ENCODE data around the gene UROD. TPM values are rescaled to one million over a fixed set of nuclear protein-coding genes. Genes with fewer than 3 reads are reported as not detected.

Gene UROD
- total RNA-seq, 3 donors from 2014 or later: 74.1 to 115 (median 77.1) TPM

GRCh38 chr1:45038661-45039364 is 26.8 kb downstream of the UROD start:
- H3K4me1 ChIP-seq: no peaks in the 10 kb centered on the region
- no peak overlapping the region for H3K4me3 ChIP-seq
- no peaks in the 10 kb centered on the region for H3K9me3 ChIP-seq
- TF ChIP-seq POLR2A (IDR thresholded peaks at IDR 0.05) (no peak), POLR2AphosphoS5 (IDR thresholded peaks at IDR 0.05) (no peak), CTCF (IDR thresholded peaks at IDR 0.05) (no peak)
- H3K27me3 ChIP-seq: no peaks in the 10 kb centered on the region
- no peak overlapping the region for H3K27ac ChIP-seq
- intact Hi-C loops (cut with DNase I; ENCODE audit: low total_unique reads): no loop called here
- no peaks in the 10 kb centered on the region for H3K36me3 ChIP-seq
- DNase-seq (ENCODE audit: low spot score in 2 of 2): no peak

GRCh38 chr1:45040297-45040696 is 28.2 kb downstream of the UROD start:
- Histone ChIP-seq H3K4me3 (no peak overlapping the region), H3K9me3 (no peaks in the 10 kb centered on the region), H3K36me3 (no peaks in the 10 kb centered on the region), H3K27me3 (no peaks in the 10 kb centered on the region), H3K27ac (no peak overlapping the region), H3K4me1 (no peaks in the 10 kb centered on the region)
- TF ChIP-seq CTCF (IDR thresholded peaks at IDR 0.05) (no peak), POLR2AphosphoS5 (IDR thresholded peaks at IDR 0.05) (no peak)
- DNase-seq (ENCODE audit: low spot score in 2 of 2): no peak
- intact Hi-C loops (cut with DNase I; ENCODE audit: low total_unique reads): no loop called here

- no peak overlapping the region for H3K4me3 ChIP-seq
- no peak for DNase-seq (ENCODE audit: low spot score in 2 of 2)
- TF ChIP-seq CTCF (IDR thresholded peaks at IDR 0.05): no peak
- TF ChIP-seq POLR2A (IDR thresholded peaks at IDR 0.05): no peak
- TF ChIP-seq POLR2AphosphoS5 (IDR thresholded peaks at IDR 0.05): no peak
- no peaks in the 10 kb centered on the region for H3K27me3 ChIP-seq
- intact Hi-C loops (cut with DNase I; ENCODE audit: low total_unique reads): no loop called here
- H3K9me3 ChIP-seq: no peaks in the 10 kb centered on the region
- H3K36me3 ChIP-seq: no peaks in the 10 kb centered on the region
- H3K27ac ChIP-seq: no peak overlapping the region
- H3K4me1 ChIP-seq: no peaks in the 10 kb centered on the region
Observed at GRCh38 chr1:45043094-45043493, 31.0 kb downstream of the UROD start.

- H3K9me3 ChIP-seq: no peaks in the 10 kb centered on the region
- H3K27me3 ChIP-seq: no peaks in the 10 kb centered on the region
- TF ChIP-seq CTCF (IDR thresholded peaks at IDR 0.05) (no peak), POLR2AphosphoS5 (IDR thresholded peaks at IDR 0.05) (no peak), POLR2A (IDR thresholded peaks at IDR 0.05) (no peak)
- no peak overlapping the region for H3K27ac ChIP-seq
- no peaks in the 10 kb centered on the region for H3K4me1 ChIP-seq
- intact Hi-C loops (cut with DNase I; ENCODE audit: low total_unique reads): loop anchor here (5.0 kb wide), 1 partner anchor 608 kb away; no protein-coding TSS in a partner anchor
- no peak for DNase-seq (ENCODE audit: low spot score in 2 of 2)
- no peak overlapping the region for H3K4me3 ChIP-seq
- no peaks in the 10 kb centered on the region for H3K36me3 ChIP-seq
Observed at GRCh38 chr1:45044916-45045315, 32.9 kb downstream of the UROD start.

GRCh38 chr1:45047032-45047431 is 35.0 kb downstream of the UROD start:
- H3K36me3 ChIP-seq: no peaks in the 10 kb centered on the region
- TF ChIP-seq POLR2A (IDR thresholded peaks at IDR 0.05): no peak
- no peak for TF ChIP-seq CTCF (IDR thresholded peaks at IDR 0.05)
- TF ChIP-seq POLR2AphosphoS5 (IDR thresholded peaks at IDR 0.05): no peak
- H3K27me3 ChIP-seq: no peaks in the 10 kb centered on the region
- intact Hi-C loops (cut with DNase I; ENCODE audit: low total_unique reads): loop anchor here (5.0 kb wide), 1 partner anchor 610 kb away; no protein-coding TSS in a partner anchor
- DNase-seq (ENCODE audit: low spot score in 2 of 2): no peak
- no peak overlapping the region for H3K4me3 ChIP-seq
- no peak overlapping the region for H3K27ac ChIP-seq
- no peaks in the 10 kb centered on the region for H3K4me1 ChIP-seq
- H3K9me3 ChIP-seq: no peaks in the 10 kb centered on the region
